Gastroesophageal sphincter (tissue), 3 donors: ENCODE data around the gene TMEM38A.

Experiments
- POLR2A ChIP-seq, 2 donors: fragments of 450-650 bp; IDR thresholded peaks; one replicate each; pipeline ENCODE4 v1.6.1; 2017; ENCODE audit warnings: antibody characterized with exemption in 2 of 2, mild to moderate bottlenecking in 2 of 2, moderate library complexity in 1 of 2
- POLR2AphosphoS5 ChIP-seq: sonication (generic); formaldehyde crosslinking; IDR thresholded peaks from one replicate; pipeline ENCODE4 v1.6.1; 2017; ENCODE audit warnings: antibody characterized with exemption
- TF ChIP-seq, protein P1 (sequence below), 4 experiments: fragments of 200-600 bp in 2 of 4; fragments of 450-650 bp in 2 of 4; sonication (generic) in 1 of 4; IDR thresholded peaks; one replicate each; pipeline ENCODE4 v1.5.1; 2017 to 2019; ENCODE audit warnings: antibody characterized with exemption in 4 of 4, mild to moderate bottlenecking in 2 of 4, moderate library complexity in 2 of 4

DNA sequence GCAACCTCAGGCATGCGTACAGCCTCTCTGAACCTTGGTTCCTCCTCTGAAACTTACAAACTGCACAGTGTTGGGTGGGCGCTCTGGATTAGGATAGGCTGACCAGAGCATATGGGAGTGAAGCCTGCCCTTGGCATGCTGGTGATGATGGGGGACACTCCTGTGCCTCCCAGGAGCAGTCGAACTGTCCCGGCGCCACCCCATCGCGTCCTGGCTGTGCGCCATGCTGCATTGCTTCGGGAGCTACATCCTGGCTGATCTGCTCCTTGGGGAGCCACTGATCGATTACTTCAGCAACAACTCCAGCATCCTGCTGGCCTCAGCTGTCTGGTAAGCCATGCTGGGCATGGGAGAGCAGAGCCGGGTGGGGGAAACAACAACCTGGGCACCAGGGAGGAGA is 18.9 kb downstream of the TMEM38A start:
- TF ChIP-seq POLR2A (IDR thresholded peaks at IDR 0.05) (no peak), POLR2AphosphoS5 (no peak)
- TF ChIP-seq, protein P1, sequence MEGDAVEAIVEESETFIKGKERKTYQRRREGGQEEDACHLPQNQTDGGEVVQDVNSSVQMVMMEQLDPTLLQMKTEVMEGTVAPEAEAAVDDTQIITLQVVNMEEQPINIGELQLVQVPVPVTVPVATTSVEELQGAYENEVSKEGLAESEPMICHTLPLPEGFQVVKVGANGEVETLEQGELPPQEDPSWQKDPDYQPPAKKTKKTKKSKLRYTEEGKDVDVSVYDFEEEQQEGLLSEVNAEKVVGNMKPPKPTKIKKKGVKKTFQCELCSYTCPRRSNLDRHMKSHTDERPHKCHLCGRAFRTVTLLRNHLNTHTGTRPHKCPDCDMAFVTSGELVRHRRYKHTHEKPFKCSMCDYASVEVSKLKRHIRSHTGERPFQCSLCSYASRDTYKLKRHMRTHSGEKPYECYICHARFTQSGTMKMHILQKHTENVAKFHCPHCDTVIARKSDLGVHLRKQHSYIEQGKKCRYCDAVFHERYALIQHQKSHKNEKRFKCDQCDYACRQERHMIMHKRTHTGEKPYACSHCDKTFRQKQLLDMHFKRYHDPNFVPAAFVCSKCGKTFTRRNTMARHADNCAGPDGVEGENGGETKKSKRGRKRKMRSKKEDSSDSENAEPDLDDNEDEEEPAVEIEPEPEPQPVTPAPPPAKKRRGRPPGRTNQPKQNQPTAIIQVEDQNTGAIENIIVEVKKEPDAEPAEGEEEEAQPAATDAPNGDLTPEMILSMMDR (IDR thresholded peaks at IDR 0.05) = no peak
